Stimulated activated CD8-positive, alpha-beta memory T cell treated with anti-CD3 and anti-CD28 coated beads, Interleukin-4, amount 100 ng/mL, for 24 hours (primary cell): ENCODE measurements around the gene PTGES3.
"Not testable (repeated sequence)": the region's sequence is repeated elsewhere in the genome, so short reads cannot be mapped to it uniquely, and the experiment has no call there.

Source experiments
- DNase-seq: peaks from one replicate; pipeline ENCODE4 v3.0.0-alpha.2; 2020; ENCODE audit warnings: low read depth

PTGES3 gene

GRCh38 chr12:56709759-56710376 is 21.8 kb upstream of the PTGES3 start:
- no peak for DNase-seq

- DNase-seq, result not testable (repeated sequence)
Measured at GRCh38 chr12:56704522-56704921, 16.4 kb upstream of the PTGES3 start.

- DNase-seq, result no peak
Measured at GRCh38 chr12:56699020-56699661, 11.1 kb upstream of the PTGES3 start.

GRCh38 chr12:56695327-56696101 is 7.4 kb upstream of the PTGES3 start:
- no peak for DNase-seq

- DNase-seq, result no peak
Measured at GRCh38 chr12:56694161-56694560, 6.1 kb upstream of the PTGES3 start.

GRCh38 chr12:56688846-56689109 is 694 bp upstream of the PTGES3 start:
- DNase-seq, result no peak

GRCh38 chr12:56687223-56688128 is 608 bp downstream of the PTGES3 start:
- DNase-seq, result peak; percentile 31

- no peak for DNase-seq
Measured at GRCh38 chr12:56684745-56685359, 3.2 kb downstream of the PTGES3 start.

- no peak for DNase-seq
Measured at GRCh38 chr12:56682323-56682722, 5.8 kb downstream of the PTGES3 start.

GRCh38 chr12:56679883-56680575 is 8.1 kb downstream of the PTGES3 start:
- DNase-seq, result no peak

- DNase-seq, result no peak
Measured at GRCh38 chr12:56678852-56679251, 9.2 kb downstream of the PTGES3 start.

- no peak for DNase-seq
Measured at GRCh38 chr12:56677680-56678079, 10.4 kb downstream of the PTGES3 start.

- no peak for DNase-seq
Measured at GRCh38 chr12:56676851-56677580, 11.1 kb downstream of the PTGES3 start.

GRCh38 chr12:56671608-56672007 is 16.5 kb downstream of the PTGES3 start:
- no peak for DNase-seq

- DNase-seq, result no peak
Measured at GRCh38 chr12:56670836-56671235, 17.2 kb downstream of the PTGES3 start.

GRCh38 chr12:56668197-56668457 is 20.0 kb downstream of the PTGES3 start:
- DNase-seq, result no peak

GRCh38 chr12:56661979-56662638 is 26.0 kb downstream of the PTGES3 start:
- no peak for DNase-seq

GRCh38 chr12:56661560-56661959 is 26.5 kb downstream of the PTGES3 start:
- no peak for DNase-seq

- no peak for DNase-seq
Measured at GRCh38 chr12:56658921-56659320, 29.2 kb downstream of the PTGES3 start.
